HepG2 (cell line): ENCODE data around the gene SETD7. TPM values are rescaled to one million over a fixed set of nuclear protein-coding genes. Genes with fewer than 3 reads are reported as not detected.
A peak's percentile ranks its signal among the peaks of the same experiment; 100 is the strongest.

ENCODE experiments used
- ATAC-seq: fragments of 200-7000 bp; cut with Tn5 transposase; 3 replicates; pipeline ENCODE4 v1.9.1; 2020; ENCODE audit warnings: mild to moderate bottlenecking, moderate library complexity
- BruUV-seq: library from RNA; stranded (reverse); fragments of 400-500 nt; replicated peaks from 2 replicates; lab custom pipeline; 2021; lab: Mats Ljungman, UMichigan
- CTCF ChIA-PET: fragments of 300-600 bp; formaldehyde crosslinking; extraction: SDS; loops from one replicate; lab custom pipeline; 2021; ENCODE audit warnings: low total read pairs, inconsistent platforms, low intra/inter-chr PET ratio; lab: Yijun Ruan, JAX
- POLR2A ChIA-PET: fragments of 350-600 bp; sonication (Branson Sonifier 250); formaldehyde crosslinking; loops from one replicate; lab custom pipeline; 2020; ENCODE audit warnings: antibody characterized with exemption, inconsistent platforms; lab: Yijun Ruan, JAX
- DNase-seq: peaks from one replicate; pipeline ENCODE4 v3.0.0-alpha.2; 2015; ENCODE audit warnings: low spot score
- FAIRE-seq: peaks from 3 replicates; lab custom pipeline; 2011; peaks lifted over from hg19 to GRCh38; lab: Jason Lieb, UNC
- H2AFZ ChIP-seq: one replicate; pipeline ENCODE4 v1.6.1; 2011; ENCODE audit warnings: low read length, inconsistent platforms
- H3K27ac ChIP-seq: fragments of 300-600 bp; 3 replicates; pipeline ENCODE4 v1.8.0; 2011; ENCODE audit warnings: mixed run types, mild to moderate bottlenecking, mixed read lengths, low read length, inconsistent platforms; ENCODE audit not compliant: insufficient read depth; ENCODE audit errors: extremely low read length
- H3K27me3 ChIP-seq, 2 experiments: fragments of 200-600 bp in 1 of 2; 2 replicates in 1 of 2; 3 replicates in 1 of 2; pipeline versions ENCODE4 v1.6.0 to v1.8.0; 2011; ENCODE audit warnings: low read length in 2 of 2, mild to moderate bottlenecking in 2 of 2, moderate library complexity in 2 of 2, inconsistent platforms in 1 of 2; ENCODE audit not compliant: insufficient read depth in 2 of 2, control insufficient read depth in 1 of 2
- H3K36me3 ChIP-seq, 2 experiments: fragments of 200-600 bp in 1 of 2; replicated peaks in 1 of 2; 2 replicates in 1 of 2; 3 replicates in 1 of 2; pipeline versions ENCODE4 v1.5.1 to v1.8.0; 2011; ENCODE audit warnings: low read length in 2 of 2, inconsistent platforms in 1 of 2; ENCODE audit not compliant: insufficient read depth in 2 of 2, control insufficient read depth in 1 of 2
- H3K4me1 ChIP-seq: 2 replicates; pipeline ENCODE4 v1.5.1; 2012; ENCODE audit warnings: low read length, inconsistent platforms; ENCODE audit not compliant: insufficient read depth
- H3K4me2 ChIP-seq: 2 replicates; pipeline ENCODE4 v1.6.0; 2011; ENCODE audit warnings: low read depth, low read length, inconsistent platforms
- H3K4me3 ChIP-seq, 3 experiments: fragments of 200-600 bp in 1 of 3; sonication (generic), shearing (Covaris generic) in 1 of 3; replicated peaks in 1 of 3; 2 replicates each; pipeline ENCODE4 v1.5.1; 2011 to 2016; ENCODE audit warnings: low read length in 3 of 3, inconsistent platforms in 2 of 3, low read depth in 2 of 3, mild to moderate bottlenecking in 2 of 3, control low read depth in 1 of 3, mixed read lengths in 1 of 3; ENCODE audit not compliant: insufficient read depth in 1 of 3
- H3K79me2 ChIP-seq: one replicate; pipeline ENCODE4 v1.6.1; 2011; ENCODE audit warnings: low read length, inconsistent platforms; ENCODE audit not compliant: insufficient read depth
- H3K9ac ChIP-seq: 2 replicates; pipeline ENCODE4 v1.6.0; 2011; ENCODE audit warnings: mild to moderate bottlenecking, low read depth, low read length, inconsistent platforms; ENCODE audit not compliant: insufficient read depth
- H3K9me3 ChIP-seq: 2 replicates; pipeline ENCODE4 v1.5.1; 2012; ENCODE audit warnings: mild to moderate bottlenecking, low read length
- H4K20me1 ChIP-seq: 2 replicates; pipeline ENCODE4 v1.6.0; 2011; ENCODE audit warnings: inconsistent platforms, mild to moderate bottlenecking, low read length, moderate library complexity; ENCODE audit not compliant: insufficient read depth
- CTCF ChIP-seq: sonication (generic); formaldehyde crosslinking; IDR thresholded peaks from 2 replicates; pipeline ENCODE4 v1.5.0; 2020; ENCODE audit warnings: mild to moderate bottlenecking, missing genetic modification reagents, moderate library complexity
- GTF2F1 ChIP-seq: fragments of 150-350 bp; IDR thresholded peaks from 2 replicates; pipeline ENCODE4 v1.6.1; 2014; ENCODE audit warnings: low read length
- KAT7 ChIP-seq: IDR thresholded peaks from 2 replicates; pipeline ENCODE4 v1.6.1; 2018; ENCODE audit warnings: borderline replicate concordance, missing compliant biosample characterization
- MTA1 ChIP-seq: sonication (generic); formaldehyde crosslinking; IDR thresholded peaks from 2 replicates; pipeline ENCODE4 v1.4.0; 2020; ENCODE audit warnings: missing genetic modification reagents, mild to moderate bottlenecking, borderline replicate concordance
- RXRB ChIP-seq: IDR thresholded peaks from 2 replicates; pipeline ENCODE4 v1.6.1; 2016; ENCODE audit warnings: borderline replicate concordance, missing genetic modification reagents, missing compliant biosample characterization
- SMC3 ChIP-seq: IDR thresholded peaks from 2 replicates; pipeline ENCODE4 v1.6.1; 2011; ENCODE audit warnings: low read length, improper control_type of control experiment
- SOX6 ChIP-seq, 2 experiments: fragments of 450-650 bp in 1 of 2; sonication (generic) in 1 of 2; formaldehyde crosslinking in 1 of 2; IDR thresholded peaks; 2 replicates each; pipeline versions ENCODE4 v1.4.0 to v1.6.1; 2017 to 2020; ENCODE audit warnings: antibody characterized with exemption in 1 of 2, mild to moderate bottlenecking in 1 of 2, missing genetic modification reagents in 1 of 2
- SP140L ChIP-seq: sonication (generic); formaldehyde crosslinking; IDR thresholded peaks from 2 replicates; pipeline ENCODE4 v1.4.0; 2020; ENCODE audit warnings: missing genetic modification reagents, borderline replicate concordance
- STAG1 ChIP-seq: sonication (generic); formaldehyde crosslinking; IDR thresholded peaks from 2 replicates; pipeline ENCODE4 v1.4.0; 2020; ENCODE audit warnings: missing genetic modification reagents
- ZNF121 ChIP-seq: sonication (generic); formaldehyde crosslinking; IDR thresholded peaks from 2 replicates; pipeline ENCODE4 v1.5.0; 2020; ENCODE audit warnings: mild to moderate bottlenecking, missing genetic modification reagents
- WGBS: methylation state at CpG from one replicate; pipeline ENCODE4 v1.1.6; 2017; ENCODE audit warnings: low lambda C conversion rate; 5-methylcytosine and 5-hydroxymethylcytosine counted together
- in situ Hi-C: cut with HindIII; loops from 2 replicates; pipeline ENCODE4 v1.10.0; 2017; ENCODE audit warnings: low pct_unique_long_range_greater_than_20kb; ENCODE audit not compliant: extremely low pct_ligation_motif_present
- intact Hi-C: fragments of 100-400 bp; cut with micrococcal nuclease; formaldehyde crosslinking; loops from one replicate; pipeline ENCODE4 v1.10.0; 2022; ENCODE audit not compliant: unreplicated experiment
- polyA plus RNA-seq, 8 experiments: library from polyadenylated mRNA; depleted of rRNA in 3 of 8; stranded (reverse) in 7 of 8; unstranded in 1 of 8; fragments of >200 nt; fragmentation: Illumina TruSeq in 4 of 8; extraction: Trizol in 4 of 8; gene quantifications; 2 replicates each; pipeline versions ENCODE4 v1.2.1 to v1.2.3, GENCODE V29; 2011 to 2016; ENCODE audit warnings: low read depth in 4 of 8, missing spikeins in 1 of 8, mixed read lengths in 1 of 8; ENCODE audit not compliant: insufficient read depth in 1 of 8
- total RNA-seq, 5 experiments: library from RNA; depleted of rRNA; stranded (reverse); fragments of >200 nt; fragmentation: Illumina TruSeq; extraction: Trizol; gene quantifications; 2 replicates each; pipeline ENCODE4 v1.2.3, GENCODE V29; 2016; ENCODE audit warnings: low read depth in 1 of 5

Gene SETD7
- total and polyA plus RNA-seq, 2 of the 13 experiments (the other 11 are each of a cell fraction or from before 2014, with no cell fraction given) = 0.08 to 0.22 TPM

GRCh38 chr4:139532947-139533346 lies 23.1 kb downstream of the SETD7 start:
- no peak for DNase-seq
- Histone ChIP-seq H4K20me1 (peaks cover 2% of the 10 kb centered on the region; the same call in 1 of the 2 replicates), H3K4me2 (no peak overlapping the region), H2AFZ (no peak overlapping the region), H3K36me3 (no peaks in the 10 kb centered on the region), H3K9me3 (no peaks in the 10 kb centered on the region), H3K9ac (no peak overlapping the region), H3K4me1 (peaks cover 10% of the 10 kb centered on the region), H3K27me3 (no peaks in the 10 kb centered on the region), H3K27ac (no peak overlapping the region), H3K4me3 (no peak overlapping the region), H3K79me2 (no peaks in the 10 kb centered on the region)
- TF ChIP-seq KAT7 (CRISPR knock-in tag) (no peak), ZNF121 (CRISPR knock-in tag) (no peak), GTF2F1 (no peak), MTA1 (no peak), SP140L (no peak)
- WGBS = 55% methylated on average over 7 of the region's 8 CpGs
- intact Hi-C loops (loop anchor here (10.0 kb wide), 1 partner anchor 498 kb away; no protein-coding TSS in a partner anchor), in situ Hi-C loops (no loop called here)
- CTCF ChIA-PET = no interaction called here
- no peak for ATAC-seq
- FAIRE-seq = no peak
- BruUV-seq = no TSS peak
- POLR2A ChIA-PET = no interaction called here

DNA sequence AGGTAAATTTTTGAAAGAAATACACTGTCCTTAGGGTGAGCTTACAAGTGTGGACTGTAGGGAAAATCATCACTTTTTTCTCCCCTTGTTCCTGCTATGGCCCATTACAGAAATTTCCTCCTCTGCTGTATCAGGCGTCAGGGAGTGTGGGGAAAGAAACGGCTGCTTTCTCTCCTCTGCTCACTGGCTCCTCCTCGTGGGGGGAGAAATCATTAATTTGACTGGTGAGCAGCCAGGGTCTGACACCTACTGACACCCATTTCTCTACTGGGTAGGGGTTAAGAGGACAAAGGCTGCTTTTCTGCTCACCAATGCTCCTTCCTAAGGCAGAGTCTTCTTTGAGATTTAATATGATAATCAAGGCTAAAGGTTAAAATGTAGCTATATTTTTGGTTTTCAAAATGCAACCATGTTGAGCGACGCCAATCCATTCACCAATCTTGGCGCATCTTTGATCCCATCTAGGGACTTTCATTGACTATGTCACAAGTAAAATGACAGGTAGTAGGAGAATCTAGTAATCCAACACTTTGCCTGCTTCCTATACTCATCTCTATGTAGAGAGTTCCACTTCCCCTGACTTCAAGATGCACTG lies 25.1 kb downstream of the SETD7 start:
- peak; percentile 56 for FAIRE-seq
- POLR2A ChIA-PET = no interaction called here
- no TSS peak for BruUV-seq
- no peak overlapping the region for H2AFZ ChIP-seq
- H3K27ac ChIP-seq = no peak overlapping the region
- H4K20me1 ChIP-seq = peaks cover 2% of the 10 kb centered on the region; the same call in 1 of the 2 replicates
- no peak overlapping the region for H3K4me2 ChIP-seq
- WGBS = 48% methylated on average over 6 of the region's 6 CpGs
- CTCF ChIA-PET = interaction anchor here (2.0 kb wide), 2 partner anchors 34 to 114 kb away, joined by 10 to 12 read pairs; no protein-coding TSS in a partner anchor
- no peaks in the 10 kb centered on the region for H3K27me3 ChIP-seq
- no peaks in the 10 kb centered on the region for H3K9me3 ChIP-seq
- H3K9ac ChIP-seq = no peak overlapping the region
- peaks cover 10% of the 10 kb centered on the region for H3K4me1 ChIP-seq
- ATAC-seq = peak; percentile 90
- H3K36me3 ChIP-seq = no peaks in the 10 kb centered on the region
- no peak overlapping the region for H3K4me3 ChIP-seq
- peak; percentile 81 for TF ChIP-seq SMC3
- peak; percentile 72 for TF ChIP-seq STAG1 (CRISPR knock-in tag)
- peak; percentile 80 for TF ChIP-seq CTCF (CRISPR knock-in tag)
- 0 out of 2 replicates have a peak, but pooled peaks have one; percentile 13 for TF ChIP-seq RXRB (CRISPR knock-in tag)
- no peak for TF ChIP-seq SOX6 (IDR thresholded peaks at IDR 0.05)
- no peak for TF ChIP-seq SOX6 (CRISPR knock-in tag; IDR thresholded peaks at IDR 0.05)
- DNase-seq = peak; percentile 35
- in situ Hi-C loops (no loop called here), intact Hi-C loops (loop anchor here (1.0 to 10.0 kb wide), 3 partner anchors 34 to 496 kb away; no protein-coding TSS in a partner anchor)
- H3K79me2 ChIP-seq = no peaks in the 10 kb centered on the region
